HepG2 (cell line): ENCODE measurements around the gene ANO2. TPM values are rescaled to one million over a fixed set of nuclear protein-coding genes. Genes with fewer than 3 reads are reported as not detected.

Experiments used
- ATAC-seq: fragments of 200-7000 bp; cut with Tn5 transposase; 3 replicates; pipeline ENCODE4 v1.9.1; 2020; ENCODE audit warnings: mild to moderate bottlenecking, moderate library complexity
- BruUV-seq: library from RNA; stranded (reverse); fragments of 400-500 nt; replicated peaks from 2 replicates; lab custom pipeline; 2021; lab: Mats Ljungman, UMichigan
- CTCF ChIA-PET: fragments of 300-600 bp; formaldehyde crosslinking; extraction: SDS; loops from one replicate; lab custom pipeline; 2021; ENCODE audit warnings: low total read pairs, inconsistent platforms, low intra/inter-chr PET ratio; lab: Yijun Ruan, JAX
- POLR2A ChIA-PET: fragments of 350-600 bp; sonication (Branson Sonifier 250); formaldehyde crosslinking; loops from one replicate; lab custom pipeline; 2020; ENCODE audit warnings: antibody characterized with exemption, inconsistent platforms; lab: Yijun Ruan, JAX
- DNase-seq: peaks from one replicate; pipeline ENCODE4 v3.0.0-alpha.2; 2015; ENCODE audit warnings: low spot score
- FAIRE-seq: peaks from 3 replicates; lab custom pipeline; 2011; peaks lifted over from hg19 to GRCh38; lab: Jason Lieb, UNC
- H2AFZ ChIP-seq: one replicate; pipeline ENCODE4 v1.6.1; 2011; ENCODE audit warnings: low read length, inconsistent platforms
- H3K27ac ChIP-seq: fragments of 300-600 bp; 3 replicates; pipeline ENCODE4 v1.8.0; 2011; ENCODE audit warnings: mixed run types, mild to moderate bottlenecking, mixed read lengths, low read length, inconsistent platforms; ENCODE audit not compliant: insufficient read depth; ENCODE audit errors: extremely low read length
- H3K27me3 ChIP-seq, 2 experiments: fragments of 200-600 bp in 1 of 2; 2 replicates in 1 of 2; 3 replicates in 1 of 2; pipeline versions ENCODE4 v1.6.0 to v1.8.0; 2011; ENCODE audit warnings: low read length in 2 of 2, mild to moderate bottlenecking in 2 of 2, moderate library complexity in 2 of 2, inconsistent platforms in 1 of 2; ENCODE audit not compliant: insufficient read depth in 2 of 2, control insufficient read depth in 1 of 2
- H3K36me3 ChIP-seq, 2 experiments: fragments of 200-600 bp in 1 of 2; replicated peaks in 1 of 2; 2 replicates in 1 of 2; 3 replicates in 1 of 2; pipeline versions ENCODE4 v1.5.1 to v1.8.0; 2011; ENCODE audit warnings: low read length in 2 of 2, inconsistent platforms in 1 of 2; ENCODE audit not compliant: insufficient read depth in 2 of 2, control insufficient read depth in 1 of 2
- H3K4me1 ChIP-seq: 2 replicates; pipeline ENCODE4 v1.5.1; 2012; ENCODE audit warnings: low read length, inconsistent platforms; ENCODE audit not compliant: insufficient read depth
- H3K4me2 ChIP-seq: 2 replicates; pipeline ENCODE4 v1.6.0; 2011; ENCODE audit warnings: low read depth, low read length, inconsistent platforms
- H3K4me3 ChIP-seq, 3 experiments: fragments of 200-600 bp in 1 of 3; sonication (generic), shearing (Covaris generic) in 1 of 3; replicated peaks in 1 of 3; 2 replicates each; pipeline ENCODE4 v1.5.1; 2011 to 2016; ENCODE audit warnings: low read length in 3 of 3, inconsistent platforms in 2 of 3, low read depth in 2 of 3, mild to moderate bottlenecking in 2 of 3, control low read depth in 1 of 3, mixed read lengths in 1 of 3; ENCODE audit not compliant: insufficient read depth in 1 of 3
- H3K79me2 ChIP-seq: one replicate; pipeline ENCODE4 v1.6.1; 2011; ENCODE audit warnings: low read length, inconsistent platforms; ENCODE audit not compliant: insufficient read depth
- H3K9ac ChIP-seq: 2 replicates; pipeline ENCODE4 v1.6.0; 2011; ENCODE audit warnings: mild to moderate bottlenecking, low read depth, low read length, inconsistent platforms; ENCODE audit not compliant: insufficient read depth
- H3K9me3 ChIP-seq: 2 replicates; pipeline ENCODE4 v1.5.1; 2012; ENCODE audit warnings: mild to moderate bottlenecking, low read length
- H4K20me1 ChIP-seq: 2 replicates; pipeline ENCODE4 v1.6.0; 2011; ENCODE audit warnings: inconsistent platforms, mild to moderate bottlenecking, low read length, moderate library complexity; ENCODE audit not compliant: insufficient read depth
- ETV5 ChIP-seq: IDR thresholded peaks from 2 replicates; pipeline ENCODE4 v1.6.1; 2018; ENCODE audit warnings: missing biosample characterization, missing genetic modification reagents, inconsistent platforms, borderline replicate concordance
- FOXA3 ChIP-seq: IDR thresholded peaks from 2 replicates; pipeline ENCODE4 v1.6.1; 2016; ENCODE audit warnings: missing genetic modification reagents, missing compliant biosample characterization
- KDM5A ChIP-seq: fragments of 200-600 bp; sonication (generic); IDR thresholded peaks from 2 replicates; pipeline ENCODE4 v1.7.0; 2018; ENCODE audit warnings: antibody characterized with exemption, mild to moderate bottlenecking, low read length, borderline replicate concordance
- PAX8 ChIP-seq: sonication (generic); formaldehyde crosslinking; IDR thresholded peaks from 2 replicates; pipeline ENCODE4 v1.8.0; 2022; ENCODE audit warnings: mild to moderate bottlenecking, missing genetic modification reagents, borderline replicate concordance
- REXO4 ChIP-seq: sonication (generic); formaldehyde crosslinking; IDR thresholded peaks from 2 replicates; pipeline ENCODE4 v1.8.0; 2022; ENCODE audit warnings: missing genetic modification reagents, mild to moderate bottlenecking, borderline replicate concordance
- SMARCC2 ChIP-seq: fragments of 450-650 bp; IDR thresholded peaks from 2 replicates; pipeline ENCODE4 v1.6.1; 2017; ENCODE audit warnings: antibody characterized with exemption, mild to moderate bottlenecking
- SOX6 ChIP-seq, 2 experiments: fragments of 450-650 bp in 1 of 2; sonication (generic) in 1 of 2; formaldehyde crosslinking in 1 of 2; IDR thresholded peaks; 2 replicates each; pipeline versions ENCODE4 v1.4.0 to v1.6.1; 2017 to 2020; ENCODE audit warnings: antibody characterized with exemption in 1 of 2, mild to moderate bottlenecking in 1 of 2, missing genetic modification reagents in 1 of 2
- ZBTB34 ChIP-seq: sonication (generic); formaldehyde crosslinking; IDR thresholded peaks from 2 replicates; pipeline ENCODE4 v1.8.0; 2022; ENCODE audit warnings: mild to moderate bottlenecking, missing genetic modification reagents
- ZBTB38 ChIP-seq: sonication (generic); formaldehyde crosslinking; IDR thresholded peaks from 2 replicates; pipeline ENCODE4 v1.5.1; 2020; ENCODE audit warnings: mild to moderate bottlenecking, missing genetic modification reagents
- ZNF232 ChIP-seq: sonication (generic); formaldehyde crosslinking; IDR thresholded peaks from 2 replicates; pipeline ENCODE4 v1.4.0; 2020; ENCODE audit warnings: missing genetic modification reagents, borderline replicate concordance
- ZNF431 ChIP-seq: sonication (generic); formaldehyde crosslinking; IDR thresholded peaks from 2 replicates; pipeline ENCODE4 v1.9.0; 2022; ENCODE audit warnings: missing genetic modification reagents, low read depth, mild to moderate bottlenecking, borderline replicate concordance
- ZNF564 ChIP-seq: sonication (generic); formaldehyde crosslinking; IDR thresholded peaks from 2 replicates; pipeline ENCODE4 v1.8.1; 2023; ENCODE audit warnings: mild to moderate bottlenecking, missing genetic modification reagents
- ZNF616 ChIP-seq: sonication (generic); formaldehyde crosslinking; IDR thresholded peaks from 2 replicates; pipeline ENCODE4 v1.5.0; 2020; ENCODE audit warnings: low read depth, mild to moderate bottlenecking, missing genetic modification reagents
- ZNF704 ChIP-seq: sonication (generic); formaldehyde crosslinking; IDR thresholded peaks from 2 replicates; pipeline ENCODE4 v1.8.1; 2023; ENCODE audit warnings: mild to moderate bottlenecking, inconsistent platforms, moderate library complexity, missing genetic modification reagents, borderline replicate concordance
- WGBS: methylation state at CpG from one replicate; pipeline ENCODE4 v1.1.6; 2017; ENCODE audit warnings: low lambda C conversion rate; 5-methylcytosine and 5-hydroxymethylcytosine counted together
- in situ Hi-C: cut with HindIII; loops from 2 replicates; pipeline ENCODE4 v1.10.0; 2017; ENCODE audit warnings: low pct_unique_long_range_greater_than_20kb; ENCODE audit not compliant: extremely low pct_ligation_motif_present
- intact Hi-C: fragments of 100-400 bp; cut with micrococcal nuclease; formaldehyde crosslinking; loops from one replicate; pipeline ENCODE4 v1.10.0; 2022; ENCODE audit not compliant: unreplicated experiment
- polyA plus RNA-seq, 8 experiments: library from polyadenylated mRNA; depleted of rRNA in 3 of 8; stranded (reverse) in 7 of 8; unstranded in 1 of 8; fragments of >200 nt; fragmentation: Illumina TruSeq in 4 of 8; extraction: Trizol in 4 of 8; gene quantifications; 2 replicates each; pipeline versions ENCODE4 v1.2.1 to v1.2.3, GENCODE V29; 2011 to 2016; ENCODE audit warnings: low read depth in 4 of 8, missing spikeins in 1 of 8, mixed read lengths in 1 of 8; ENCODE audit not compliant: insufficient read depth in 1 of 8
- total RNA-seq, 5 experiments: library from RNA; depleted of rRNA; stranded (reverse); fragments of >200 nt; fragmentation: Illumina TruSeq; extraction: Trizol; gene quantifications; 2 replicates each; pipeline ENCODE4 v1.2.3, GENCODE V29; 2016; ENCODE audit warnings: low read depth in 1 of 5
- TF ChIP-seq, protein P1 (sequence below): sonication (generic); formaldehyde crosslinking; IDR thresholded peaks from 2 replicates; pipeline ENCODE4 v1.5.0; 2020; ENCODE audit warnings: mild to moderate bottlenecking, missing genetic modification reagents, borderline replicate concordance
- TF ChIP-seq, protein P2 (sequence below): sonication (generic); formaldehyde crosslinking; IDR thresholded peaks from 2 replicates; pipeline ENCODE4 v1.5.1; 2020; ENCODE audit warnings: missing genetic modification reagents, mild to moderate bottlenecking, borderline replicate concordance
- TF ChIP-seq, protein P3 (sequence below): IDR thresholded peaks from 2 replicates; pipeline ENCODE4 v1.6.1; 2016; ENCODE audit warnings: low read depth

Gene ANO2
- total and polyA plus RNA-seq, 2 of the 13 experiments (the other 11 are each of a cell fraction or from before 2014, with no cell fraction given): 0.18 TPM; not detected in 1

- Histone ChIP-seq H3K36me3 (no peaks in the 10 kb centered on the region), H3K27ac (no peak overlapping the region), H3K4me2 (no peak overlapping the region), H4K20me1 (no peaks in the 10 kb centered on the region), H3K9me3 (no peaks in the 10 kb centered on the region), H2AFZ (no peak overlapping the region), H3K4me3 (no peak overlapping the region), H3K27me3 (no peaks in the 10 kb centered on the region), H3K4me1 (no peaks in the 10 kb centered on the region), H3K9ac (no peak overlapping the region), H3K79me2 (no peaks in the 10 kb centered on the region)
- POLR2A ChIA-PET: no interaction called here
- intact Hi-C loops: no loop called here
- no peak for FAIRE-seq
- CTCF ChIA-PET: no interaction called here
- ATAC-seq: no peak
- 36% methylated on average over 8 of the region's 8 CpGs for WGBS
- DNase-seq: no peak
- in situ Hi-C loops: no loop called here
- no TSS peak for BruUV-seq
- TF ChIP-seq, protein P1, sequence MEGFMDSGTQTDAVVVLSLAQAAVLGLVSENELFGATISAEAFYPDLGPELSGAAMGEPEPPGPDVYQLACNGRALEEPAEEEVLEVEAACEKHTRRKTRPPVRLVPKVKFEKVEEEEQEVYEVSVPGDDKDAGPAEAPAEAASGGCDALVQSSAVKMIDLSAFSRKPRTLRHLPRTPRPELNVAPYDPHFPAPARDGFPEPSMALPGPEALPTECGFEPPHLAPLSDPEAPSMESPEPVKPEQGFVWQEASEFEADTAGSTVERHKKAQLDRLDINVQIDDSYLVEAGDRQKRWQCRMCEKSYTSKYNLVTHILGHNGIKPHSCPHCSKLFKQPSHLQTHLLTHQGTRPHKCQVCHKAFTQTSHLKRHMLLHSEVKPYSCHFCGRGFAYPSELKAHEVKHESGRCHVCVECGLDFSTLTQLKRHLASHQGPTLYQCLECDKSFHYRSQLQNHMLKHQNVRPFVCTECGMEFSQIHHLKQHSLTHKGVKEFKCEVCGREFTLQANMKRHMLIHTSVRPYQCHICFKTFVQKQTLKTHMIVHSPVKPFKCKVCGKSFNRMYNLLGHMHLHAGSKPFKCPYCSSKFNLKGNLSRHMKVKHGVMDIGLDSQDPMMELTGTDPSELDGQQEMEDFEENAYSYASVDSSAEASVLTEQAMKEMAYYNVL: no peak
- no peak for TF ChIP-seq ZNF232
- TF ChIP-seq ZNF616 (CRISPR knock-in tag): no peak
- TF ChIP-seq ZBTB34 (CRISPR knock-in tag): no peak
- no peak for TF ChIP-seq KDM5A
- TF ChIP-seq ZBTB38 (CRISPR knock-in tag): no peak
- TF ChIP-seq, protein P2, sequence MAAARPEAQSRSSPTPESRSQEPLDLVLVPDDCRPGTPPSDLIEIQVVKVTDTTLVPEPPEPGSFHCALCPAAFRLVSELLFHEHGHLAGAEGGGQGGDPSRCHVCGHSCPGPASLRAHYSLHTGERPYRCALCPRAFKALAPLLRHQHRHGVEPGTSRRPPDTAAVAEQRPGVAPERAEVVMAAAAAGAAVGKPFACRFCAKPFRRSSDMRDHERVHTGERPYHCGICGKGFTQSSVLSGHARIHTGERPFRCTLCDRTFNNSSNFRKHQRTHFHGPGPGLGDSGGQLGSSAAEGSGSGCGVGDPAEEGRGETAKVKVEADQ (CRISPR knock-in tag): no peak
- no peak for TF ChIP-seq PAX8 (CRISPR knock-in tag)
- no peak for TF ChIP-seq ETV5 (CRISPR knock-in tag)
- no peak for TF ChIP-seq ZNF564 (CRISPR knock-in tag)
- TF ChIP-seq, protein P3, sequence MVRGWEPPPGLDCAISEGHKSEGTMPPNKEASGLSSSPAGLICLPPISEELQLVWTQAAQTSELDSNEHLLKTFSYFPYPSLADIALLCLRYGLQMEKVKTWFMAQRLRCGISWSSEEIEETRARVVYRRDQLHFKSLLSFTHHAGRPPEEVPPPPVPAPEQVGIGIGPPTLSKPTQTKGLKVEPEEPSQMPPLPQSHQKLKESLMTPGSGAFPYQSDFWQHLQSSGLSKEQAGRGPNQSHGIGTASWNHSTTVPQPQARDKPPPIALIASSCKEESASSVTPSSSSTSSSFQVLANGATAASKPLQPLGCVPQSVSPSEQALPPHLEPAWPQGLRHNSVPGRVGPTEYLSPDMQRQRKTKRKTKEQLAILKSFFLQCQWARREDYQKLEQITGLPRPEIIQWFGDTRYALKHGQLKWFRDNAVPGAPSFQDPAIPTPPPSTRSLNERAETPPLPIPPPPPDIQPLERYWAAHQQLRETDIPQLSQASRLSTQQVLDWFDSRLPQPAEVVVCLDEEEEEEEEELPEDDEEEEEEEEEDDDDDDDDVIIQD: no peak
- no peak for TF ChIP-seq REXO4 (CRISPR knock-in tag)
- TF ChIP-seq FOXA3: no peak
- no peak for TF ChIP-seq SOX6 (IDR thresholded peaks at IDR 0.05)
- TF ChIP-seq SOX6 (CRISPR knock-in tag; IDR thresholded peaks at IDR 0.05): no peak
- no peak for TF ChIP-seq ZNF431
- TF ChIP-seq SMARCC2: no peak
- TF ChIP-seq ZNF704 (CRISPR knock-in tag): no peak
These were observed 367.3 kb downstream of the ANO2 start for GRCh38 chr12:5577741-5578140.
